SK-N-SH (cell line): Measurements from ENCODE around the gene ASB7. TPM values are rescaled to one million over a fixed set of nuclear protein-coding genes. Genes with fewer than 3 reads are reported as not detected.

ENCODE experiments used
- CTCF ChIA-PET: fragments of 300-600, 350-600 bp; formaldehyde crosslinking; extraction: SDS; loops from one replicate; lab custom pipeline; 2021; lab: Yijun Ruan, JAX
- POLR2A ChIA-PET: fragments of 350-600 bp; sonication (Branson Sonifier 250); formaldehyde crosslinking; extraction: SDS; loops from one replicate; lab custom pipeline; 2020; ENCODE audit warnings: antibody characterized with exemption, inconsistent platforms; lab: Yijun Ruan, JAX
- DNase-seq: peaks from one replicate; pipeline ENCODE4 v3.0.0; 2012
- H2AFZ ChIP-seq: fragments of 200-600 bp; sonication (generic); 2 replicates; pipeline ENCODE4 v1.8.1; 2016; ENCODE audit warnings: antibody characterized with exemption, mild to moderate bottlenecking, low read depth
- H3F3A ChIP-seq: fragments of 200-600 bp; sonication (generic); replicated peaks from 2 replicates; pipeline ENCODE3; 2016; ENCODE audit warnings: antibody characterized with exemption, mild to moderate bottlenecking; ENCODE audit not compliant: insufficient read depth
- H3K27ac ChIP-seq, 2 experiments: fragments of 200-500 bp in 1 of 2; fragments of 200-600 bp in 1 of 2; sonication (Bioruptor generic) in 1 of 2; sonication (generic), shearing (Covaris generic) in 1 of 2; 2 replicates each; pipeline versions ENCODE4 v1.5.1 to v1.6.1; 2014 to 2016; ENCODE audit warnings: low read depth in 2 of 2, inconsistent platforms in 1 of 2, low read length in 1 of 2, mild to moderate bottlenecking in 1 of 2, mixed read lengths in 1 of 2
- H3K27me3 ChIP-seq: fragments of 200-600 bp; sonication (generic), shearing (Covaris generic); 2 replicates; pipeline ENCODE4 v1.6.1; 2016; ENCODE audit warnings: mixed run types; ENCODE audit not compliant: insufficient read depth
- H3K36me3 ChIP-seq, 2 experiments: fragments of 200-500 bp in 1 of 2; fragments of 200-600 bp in 1 of 2; sonication (Bioruptor generic) in 1 of 2; sonication (generic) in 1 of 2; replicated peaks in 1 of 2; 2 replicates each; pipeline versions ENCODE3 to v1.5.1; 2014 to 2016; ENCODE audit warnings: low read length in 1 of 2, mild to moderate bottlenecking in 1 of 2; ENCODE audit not compliant: insufficient read depth in 2 of 2, control insufficient read depth in 1 of 2
- H3K4me1 ChIP-seq, 2 experiments: fragments of 200-500 bp in 1 of 2; fragments of 200-600 bp in 1 of 2; sonication (Bioruptor generic) in 1 of 2; sonication (generic), shearing (Covaris generic) in 1 of 2; 2 replicates each; pipeline versions ENCODE4 v1.5.1 to v1.6.1; 2014 to 2016; ENCODE audit warnings: low read depth in 1 of 2, low read length in 1 of 2, mixed run types in 1 of 2; ENCODE audit not compliant: insufficient read depth in 2 of 2, control insufficient read depth in 1 of 2
- H3K4me2 ChIP-seq: fragments of 200-600 bp; sonication (generic), shearing (Covaris generic); 2 replicates; pipeline ENCODE4 v1.6.1; 2017; ENCODE audit warnings: mixed run types
- H3K4me3 ChIP-seq, 2 experiments: fragments of 200-500 bp in 1 of 2; fragments of 200-600 bp in 1 of 2; sonication (Bioruptor generic) in 1 of 2; sonication (generic), shearing (Covaris generic) in 1 of 2; 2 replicates each; pipeline versions ENCODE4 v1.5.1 to v1.8.1; 2014 to 2016; ENCODE audit warnings: low read depth in 2 of 2, inconsistent platforms in 1 of 2, low read length in 1 of 2, mild to moderate bottlenecking in 1 of 2, mixed read lengths in 1 of 2, moderate library complexity in 1 of 2
- H3K79me2 ChIP-seq: fragments of 200-600 bp; sonication (generic); 2 replicates; pipeline ENCODE4 v1.8.1; 2017; ENCODE audit warnings: mild to moderate bottlenecking; ENCODE audit not compliant: insufficient read depth
- H3K9ac ChIP-seq: fragments of 200-600 bp; sonication (generic); 2 replicates; pipeline ENCODE4 v1.6.1; 2017; ENCODE audit warnings: mixed run types
- H3K9me2 ChIP-seq: fragments of 200-600 bp; sonication (generic); 2 replicates; pipeline ENCODE4 v1.6.1; 2017; ENCODE audit warnings: mixed run types
- H3K9me3 ChIP-seq: fragments of 200-600 bp; sonication (generic); 2 replicates; pipeline ENCODE4 v1.6.1; 2017; ENCODE audit warnings: mixed run types, mild to moderate bottlenecking, moderate library complexity
- H4K20me1 ChIP-seq: fragments of 200-600 bp; sonication (generic); 2 replicates; pipeline ENCODE4 v1.6.1; 2017; ENCODE audit warnings: mild to moderate bottlenecking, mixed run types; ENCODE audit not compliant: insufficient read depth
- PBX3 ChIP-seq: IDR thresholded peaks from 2 replicates; pipeline ENCODE4; 2012
- REST ChIP-seq: IDR thresholded peaks from 2 replicates; pipeline ENCODE4 v1.6.1; 2012; ENCODE audit warnings: mild to moderate bottlenecking, low read depth, low read length, moderate library complexity
- WGBS: methylation state at CpG from one replicate; pipeline ENCODE4 v1.1.6; 2017; ENCODE audit warnings: low lambda C conversion rate; 5-methylcytosine and 5-hydroxymethylcytosine counted together
- polyA plus RNA-seq, 3 experiments: library from polyadenylated mRNA; depleted of rRNA; stranded (reverse); fragments of >200 nt; gene quantifications; 2 replicates each; pipeline ENCODE4 v1.2.3, GENCODE V29; 2012

Gene ASB7
- polyA plus RNA-seq, 1 of the 3 experiments (the other 2 are of a cell fraction): 6.1 TPM

- Histone ChIP-seq H3K4me2 (no peak overlapping the region), H2AFZ (peak overlapping the region; percentile 79; the same call in 1 of the 2 replicates)
Observed at GRCh38 chr15:100686725-100687473, 84.5 kb downstream of the ASB7 start.

More at GRCh38 chr15:100686725-100687473, 84.5 kb downstream of the ASB7 start:
- Histone ChIP-seq H3F3A (peaks cover 12% of the 10 kb centered on the region), H3K27ac (peak overlapping the region in 1 of 2 experiments; percentile 81; a peak in 2 of 4 replicates), H3K27me3 (no peaks in the 10 kb centered on the region), H3K9me2 (no peaks in the 10 kb centered on the region), H3K4me3 (no peak overlapping the region), H3K4me1 (peaks cover 6 to 9% of the 10 kb centered on the region in 2 experiments; a peak in 2 of 4 replicates), H3K36me3 (no peaks in the 10 kb centered on the region), H3K9ac (peak overlapping the region; percentile 47; the same call in 1 of the 2 replicates), H3K9me3 (no peaks in the 10 kb centered on the region), H3K79me2 (no peaks in the 10 kb centered on the region), H4K20me1 (no peaks in the 10 kb centered on the region)
- 74% methylated on average over 14 of the region's 15 CpGs for WGBS
- ChIA-PET CTCF (interaction anchor here (1.0 kb wide), 1 partner anchor 15 kb away, joined by 3 read pairs; no protein-coding TSS in a partner anchor), POLR2A (no interaction called here)
- TF ChIP-seq REST (no peak), PBX3 (0 out of 2 replicates have a peak, but pooled peaks have one; percentile 4)
- DNase-seq: no peak
